Superior temporal gyrus (tissue), 1 donor: ENCODE measurements around the gene RPS3.
"Not testable (repeated sequence)": the region's sequence is repeated elsewhere in the genome, so short reads cannot be mapped to it uniquely, and the experiment has no call there.

Source experiments
- DNase-seq: peaks from one replicate; pipeline ENCODE4 v3.0.0-alpha.2; 2016; ENCODE audit errors: extremely low spot score

The RPS3 gene

DNA sequence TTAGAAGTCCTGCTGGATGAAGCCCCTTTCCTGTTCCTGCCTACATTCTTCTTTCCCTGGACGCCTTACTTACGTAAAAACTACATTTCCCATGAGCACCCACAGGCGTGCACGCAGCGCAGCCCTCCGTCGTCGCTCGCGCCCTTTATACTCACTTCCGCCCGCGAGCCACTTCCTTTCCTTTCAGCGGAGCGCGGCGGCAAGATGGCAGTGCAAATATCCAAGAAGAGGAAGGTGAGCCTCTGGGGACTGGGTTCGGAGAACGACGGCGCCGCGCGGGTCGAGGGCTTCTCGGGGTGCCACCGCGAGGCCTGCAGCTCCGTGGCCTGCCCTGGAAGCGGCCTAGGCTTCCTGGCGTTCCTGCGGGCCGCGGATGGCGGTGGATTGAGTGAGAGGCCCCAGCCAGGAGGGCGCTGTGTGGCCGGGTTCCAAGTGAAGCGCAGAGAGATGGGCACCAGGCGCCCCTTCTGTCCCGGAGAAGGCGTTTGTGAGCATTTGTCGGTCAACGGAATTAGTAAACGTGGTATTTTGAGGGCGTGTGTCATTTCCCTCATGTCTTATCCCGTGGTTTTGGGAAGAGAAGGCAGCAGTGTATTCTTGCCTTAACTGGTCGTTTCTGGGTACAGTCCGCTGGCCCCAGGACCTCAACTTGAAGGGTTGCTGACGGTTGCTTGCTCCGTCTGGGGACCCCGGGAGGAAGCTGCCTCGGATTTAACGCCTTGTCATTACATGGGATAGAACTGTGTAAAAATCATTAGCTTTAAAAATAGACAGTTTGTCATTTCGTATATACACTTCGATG lies at the start of gene RPS3:
RPS3 (plus strand) TSS at position 175 of the 802 bp plus-strand sequence; CDS start at position 205, 30 bp downstream.
- peak; percentile 95 for DNase-seq

DNA sequence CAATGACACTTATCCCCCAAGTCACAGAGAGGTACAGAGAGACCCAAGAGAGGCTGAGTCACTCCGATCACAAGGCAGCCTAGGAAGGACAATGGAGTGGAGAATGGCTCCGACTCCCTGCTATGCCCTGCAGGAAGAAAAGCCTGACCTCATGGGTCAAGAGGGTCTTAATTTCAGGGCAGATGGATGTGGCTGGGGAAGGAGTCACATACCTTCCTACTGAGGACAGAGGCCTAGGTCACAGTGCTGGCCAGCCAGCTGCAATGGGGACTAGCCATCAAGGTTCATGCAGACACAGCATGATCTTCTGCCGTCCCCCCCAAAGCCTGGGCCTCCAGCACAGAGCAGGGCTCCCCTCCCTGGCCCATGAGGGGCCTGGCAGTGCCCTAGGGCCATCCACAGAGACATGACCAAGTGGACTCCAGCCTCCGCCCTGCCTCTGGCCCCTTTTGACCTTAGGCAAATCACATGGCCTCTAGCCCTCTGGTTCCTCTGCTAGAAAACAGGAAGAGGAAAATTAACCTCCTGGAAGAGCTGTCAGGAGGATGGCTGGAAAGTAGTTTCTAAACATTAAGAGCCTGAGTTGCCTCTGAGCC lies 49.7 kb upstream of the RPS3 start:
- no peak for DNase-seq

DNA sequence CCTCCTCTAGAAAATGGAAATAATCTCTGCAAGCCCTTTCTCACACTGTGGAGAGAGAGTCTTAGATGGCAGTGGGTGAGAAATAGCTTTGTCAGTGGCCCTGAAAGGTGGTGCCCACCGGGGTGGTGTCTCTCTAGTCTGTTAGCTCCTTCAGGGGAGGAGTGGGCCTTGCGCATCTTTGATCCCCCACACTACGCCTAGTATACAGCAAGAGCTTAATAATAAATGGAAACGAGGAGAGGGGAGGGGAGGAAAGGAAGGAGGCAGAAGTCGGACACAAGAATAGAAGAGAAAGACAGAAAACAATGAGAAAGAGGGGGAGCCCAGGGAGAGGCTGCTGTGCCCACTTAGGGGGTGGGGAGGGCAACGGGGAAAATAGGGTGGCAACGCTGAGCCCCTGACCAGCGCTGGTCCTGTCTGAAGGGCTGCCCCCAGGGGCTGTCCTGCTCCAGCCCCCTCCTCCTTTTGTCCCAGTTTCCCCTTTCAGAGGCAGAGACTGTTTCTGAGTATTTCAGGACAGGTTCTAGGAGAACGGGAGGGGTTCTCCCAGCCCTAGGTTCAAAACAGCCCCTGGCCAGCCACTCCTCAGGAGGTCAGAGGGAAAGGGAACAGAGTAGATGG lies 49.1 kb upstream of the RPS3 start:
- DNase-seq, result no peak

DNA sequence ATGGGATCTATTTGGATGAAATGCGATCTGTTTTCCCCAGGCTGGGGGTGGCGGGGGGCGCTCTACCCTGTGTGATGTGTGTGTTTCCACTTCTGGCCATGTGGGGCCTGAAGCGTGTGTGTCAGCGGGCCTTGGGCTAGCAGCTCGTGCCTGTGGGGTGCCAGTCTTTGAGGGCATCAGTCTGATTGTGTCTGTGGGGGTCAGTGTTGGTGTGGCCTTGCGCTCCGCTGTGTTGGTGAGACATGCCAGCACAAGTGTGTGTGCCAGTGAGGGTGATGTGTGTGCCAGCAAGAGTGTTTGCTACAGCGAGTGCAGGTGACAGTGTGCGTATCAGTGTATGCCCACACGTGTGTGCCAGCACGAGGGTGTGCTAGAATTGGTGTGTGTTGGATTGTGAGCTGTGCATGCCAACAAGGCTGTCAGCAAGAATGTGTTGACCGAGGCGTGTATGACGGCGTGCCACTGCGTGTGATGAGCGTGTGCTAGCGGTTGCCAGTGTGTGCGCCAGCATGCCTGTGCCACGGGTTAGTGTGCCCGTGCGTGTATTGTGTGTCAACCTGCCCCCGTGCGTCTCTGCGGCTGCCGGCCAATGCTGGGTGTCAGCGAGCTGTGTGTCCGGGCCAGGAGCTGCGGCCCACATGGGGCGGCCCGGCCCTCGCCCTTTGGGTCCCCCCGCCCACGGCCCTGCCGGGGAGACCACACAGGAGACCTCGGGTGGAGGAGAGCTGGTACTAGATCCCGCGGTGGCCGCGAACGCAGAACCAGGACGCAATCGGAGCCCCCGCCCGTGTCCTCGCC lies 48.4 kb upstream of the RPS3 start:
- no peak for DNase-seq

DNA sequence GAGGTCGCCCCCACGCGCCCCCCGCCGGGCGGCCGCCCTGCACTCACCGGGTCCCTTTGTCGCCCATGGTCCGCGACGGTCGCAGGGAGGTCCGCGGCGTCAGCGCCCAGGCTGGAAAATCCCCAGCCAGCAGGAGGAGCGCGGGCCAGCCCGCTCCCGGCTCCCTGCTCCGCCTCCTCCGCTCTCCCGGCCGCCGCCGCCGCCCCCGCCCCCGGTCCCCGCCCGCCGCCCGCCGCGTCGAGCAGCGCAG lies 47.9 kb upstream of the RPS3 start, which contains the start of gene ARRB1:
ARRB1 (minus strand) TSS at position 121 of the 250 bp plus-strand sequence; CDS start at position 67, 54 bp downstream.
- DNase-seq, result no peak

DNA sequence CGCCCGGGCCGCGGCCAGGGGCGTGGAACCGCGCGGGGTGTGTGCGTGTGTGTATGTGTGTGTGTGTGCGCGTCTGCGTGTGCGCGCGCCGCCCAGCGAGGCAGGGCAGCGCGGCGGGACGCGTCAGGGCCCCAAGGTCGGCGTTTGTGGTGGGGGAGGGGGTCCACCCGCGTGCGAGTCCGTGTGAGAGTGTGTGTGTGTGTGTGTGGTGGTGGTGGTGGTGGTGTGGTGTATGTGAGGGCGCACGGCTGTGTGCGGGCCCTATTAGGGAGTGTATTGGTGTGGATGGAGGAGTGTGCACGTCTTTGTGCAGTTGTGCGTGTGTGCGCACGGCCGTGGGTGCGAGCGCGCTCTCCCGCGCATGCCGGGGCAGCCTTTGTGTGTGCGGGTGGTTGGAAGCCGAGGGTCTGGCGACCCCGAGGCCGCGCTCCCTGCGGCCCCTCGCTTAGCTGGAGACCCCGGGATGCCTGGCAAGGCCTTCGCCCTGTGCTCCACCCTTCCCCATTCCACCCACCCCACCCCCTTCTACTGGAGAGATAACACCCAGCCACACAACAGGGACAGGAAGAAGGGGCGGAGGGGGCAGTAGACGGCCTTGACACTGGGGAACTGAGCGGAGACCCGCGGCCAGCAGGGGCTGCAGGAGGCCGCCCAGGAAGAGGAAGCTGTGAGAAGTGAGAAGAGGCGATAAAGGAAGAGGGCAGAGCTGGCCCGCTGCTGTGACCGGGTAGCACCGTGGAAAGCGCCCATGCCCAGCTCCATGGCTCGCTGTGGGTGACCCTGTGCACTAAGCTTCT lies 47.3 kb upstream of the RPS3 start:
- no peak for DNase-seq

DNA sequence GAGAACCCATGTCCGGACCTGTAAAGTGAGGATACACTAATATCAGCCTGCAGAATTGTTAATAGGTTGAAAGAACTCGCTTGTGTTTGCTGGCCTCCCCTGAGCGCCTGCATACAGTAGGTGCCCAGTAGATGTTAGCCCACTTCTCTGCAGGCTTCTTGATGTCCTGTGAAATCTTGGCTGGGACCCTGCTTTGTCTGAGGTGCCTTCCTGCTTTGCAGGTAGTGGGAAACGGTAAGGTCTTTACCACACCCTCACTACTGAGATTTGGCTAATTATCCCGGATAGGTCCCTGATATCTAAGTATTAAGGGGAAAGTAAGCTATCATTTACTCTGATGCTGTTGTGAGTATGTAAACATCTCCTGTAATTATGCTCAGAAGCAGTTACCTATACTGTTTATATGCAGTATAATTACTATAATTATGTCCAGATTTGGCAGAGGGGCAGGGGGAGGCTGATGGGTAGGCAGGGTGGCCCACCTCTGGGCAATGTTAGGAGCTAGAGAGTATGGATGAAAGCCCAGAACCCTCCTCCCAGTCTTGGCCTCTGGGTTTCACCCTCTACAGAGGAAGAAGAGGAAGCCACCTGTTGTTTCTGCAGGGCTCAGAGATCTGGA lies 46.6 kb upstream of the RPS3 start:
- DNase-seq, result no peak

DNA sequence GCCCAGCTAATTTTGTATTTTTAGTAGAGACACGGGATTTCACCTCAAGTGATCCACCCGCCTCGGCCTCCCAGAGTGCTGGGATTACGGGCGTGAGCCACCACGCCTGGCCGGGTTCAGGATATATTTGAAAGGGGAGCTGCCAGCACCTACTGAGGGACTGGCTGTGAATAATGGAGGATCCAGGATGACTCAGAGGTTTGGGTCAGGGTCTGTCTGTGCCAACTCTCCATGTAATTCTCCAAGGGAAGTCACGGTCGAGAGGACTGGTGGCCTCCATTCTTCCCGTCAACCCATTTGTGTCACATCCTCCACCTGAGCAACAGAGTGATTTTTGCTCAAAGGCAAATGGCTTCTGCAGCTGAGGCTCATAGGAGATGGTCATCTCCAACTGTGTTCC lies 44.3 kb upstream of the RPS3 start:
- no peak for DNase-seq

DNA sequence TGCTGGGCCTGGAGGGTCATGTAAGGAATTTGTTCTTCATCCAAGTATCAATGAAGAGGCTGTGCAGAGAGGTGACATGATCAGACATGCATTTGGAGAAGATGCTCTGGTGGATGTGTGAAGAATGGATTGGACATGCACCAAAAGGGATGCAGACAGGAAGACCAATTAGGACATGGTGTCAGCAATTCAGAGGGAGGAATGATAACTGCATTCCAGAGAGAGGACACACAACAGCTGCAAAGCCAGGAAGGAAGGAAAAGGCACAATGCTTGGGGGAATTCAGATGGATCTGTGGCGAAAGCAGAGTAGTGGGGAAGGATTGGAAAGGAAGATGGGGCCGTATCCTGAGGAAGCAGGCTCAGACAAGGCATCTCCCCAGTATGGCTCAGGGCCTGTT lies 42.7 kb upstream of the RPS3 start:
- no peak for DNase-seq

DNA sequence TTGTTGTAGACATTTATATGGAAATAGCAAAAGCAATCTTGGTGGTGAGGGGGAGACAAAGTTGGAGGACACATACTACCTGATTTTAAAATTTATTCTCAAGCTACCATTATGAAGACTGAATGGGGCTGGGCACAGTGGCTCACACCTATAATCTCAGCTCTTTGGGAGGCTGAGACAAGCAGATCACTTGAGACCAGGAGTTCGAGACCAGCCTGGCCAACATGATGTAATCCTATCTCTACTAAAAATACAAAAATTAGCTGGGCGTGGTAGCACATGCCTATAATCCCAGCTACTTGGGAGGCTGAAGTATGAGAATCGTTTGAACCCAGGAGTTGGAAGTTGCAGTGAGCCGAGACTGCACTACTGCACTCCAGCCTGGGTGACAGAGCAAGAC lies 37.0 kb upstream of the RPS3 start:
- not testable (repeated sequence) for DNase-seq

DNA sequence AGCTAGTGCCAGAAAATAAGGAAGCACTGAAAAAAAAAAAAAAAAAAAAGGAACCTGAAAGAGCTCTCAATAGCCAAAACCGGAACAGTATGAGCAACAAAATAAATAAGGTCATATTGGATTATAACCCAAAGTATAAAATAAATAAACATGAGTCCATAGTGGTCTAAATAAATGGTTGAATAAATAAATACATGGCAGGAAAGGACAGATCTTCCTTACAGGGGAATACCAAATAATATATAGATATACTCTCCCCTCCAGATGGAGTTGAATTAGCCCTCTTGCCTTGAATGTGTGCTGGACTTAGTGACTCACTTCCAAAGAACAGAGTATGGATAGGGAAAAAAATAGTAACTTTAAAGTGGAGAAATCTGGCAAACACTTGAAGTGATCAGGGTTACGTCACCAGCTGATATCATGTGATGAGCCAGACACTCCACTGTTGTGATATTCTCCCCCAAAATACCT lies 33.6 kb upstream of the RPS3 start:
- DNase-seq, result no peak

DNA sequence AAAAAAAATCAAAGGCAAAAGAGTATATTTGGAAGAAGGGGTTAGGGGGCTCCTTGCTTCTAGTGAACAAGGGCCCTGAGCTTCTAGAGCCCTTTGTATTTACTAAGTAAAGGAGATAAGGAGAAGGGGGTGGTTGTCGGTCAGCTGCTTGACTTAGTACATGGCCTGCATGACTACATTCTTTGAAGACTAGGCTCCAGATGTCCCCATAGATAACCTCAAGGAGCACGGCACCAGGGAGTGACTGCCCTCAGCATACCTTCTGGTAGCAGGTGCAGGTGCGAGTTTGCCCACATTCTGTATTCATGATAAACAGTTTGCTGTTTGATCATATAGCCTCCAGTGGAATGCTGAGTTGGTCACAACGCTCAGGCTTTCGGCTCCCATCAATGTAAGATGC lies 32.5 kb upstream of the RPS3 start:
- not testable (repeated sequence) for DNase-seq

DNA sequence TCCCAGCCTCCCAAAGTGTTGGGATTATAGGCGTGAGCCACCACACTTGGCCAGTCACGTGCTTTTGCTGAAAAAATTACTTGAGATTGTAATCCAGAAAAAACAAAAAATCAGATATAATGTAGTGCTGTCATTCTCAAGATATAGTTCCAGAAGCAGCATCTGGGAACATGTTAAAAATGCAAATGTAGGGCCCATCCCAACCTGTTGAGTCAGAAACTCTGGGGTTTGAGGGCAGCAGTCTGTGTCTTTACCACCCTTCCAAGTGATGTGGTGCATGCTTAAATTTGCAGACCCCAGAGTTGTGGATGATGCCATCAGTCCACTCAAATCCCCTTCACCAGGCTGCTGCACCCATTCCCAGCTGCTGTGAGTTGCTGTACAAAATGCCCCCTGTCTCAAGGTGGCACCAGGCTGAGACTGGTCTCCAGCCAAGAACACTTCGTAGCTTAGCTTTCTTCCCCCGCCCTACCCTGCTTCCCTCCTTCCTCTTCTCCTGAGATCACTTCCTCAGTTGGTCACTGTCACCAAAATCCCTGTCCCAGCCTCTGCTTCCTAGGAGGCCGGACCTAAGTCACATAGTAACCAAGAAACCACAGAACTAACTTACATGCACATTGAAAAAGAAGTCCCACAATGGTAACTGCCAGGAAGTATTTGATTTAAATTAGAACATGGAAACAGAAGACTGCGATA lies 29.6 kb upstream of the RPS3 start:
- no peak for DNase-seq

DNA sequence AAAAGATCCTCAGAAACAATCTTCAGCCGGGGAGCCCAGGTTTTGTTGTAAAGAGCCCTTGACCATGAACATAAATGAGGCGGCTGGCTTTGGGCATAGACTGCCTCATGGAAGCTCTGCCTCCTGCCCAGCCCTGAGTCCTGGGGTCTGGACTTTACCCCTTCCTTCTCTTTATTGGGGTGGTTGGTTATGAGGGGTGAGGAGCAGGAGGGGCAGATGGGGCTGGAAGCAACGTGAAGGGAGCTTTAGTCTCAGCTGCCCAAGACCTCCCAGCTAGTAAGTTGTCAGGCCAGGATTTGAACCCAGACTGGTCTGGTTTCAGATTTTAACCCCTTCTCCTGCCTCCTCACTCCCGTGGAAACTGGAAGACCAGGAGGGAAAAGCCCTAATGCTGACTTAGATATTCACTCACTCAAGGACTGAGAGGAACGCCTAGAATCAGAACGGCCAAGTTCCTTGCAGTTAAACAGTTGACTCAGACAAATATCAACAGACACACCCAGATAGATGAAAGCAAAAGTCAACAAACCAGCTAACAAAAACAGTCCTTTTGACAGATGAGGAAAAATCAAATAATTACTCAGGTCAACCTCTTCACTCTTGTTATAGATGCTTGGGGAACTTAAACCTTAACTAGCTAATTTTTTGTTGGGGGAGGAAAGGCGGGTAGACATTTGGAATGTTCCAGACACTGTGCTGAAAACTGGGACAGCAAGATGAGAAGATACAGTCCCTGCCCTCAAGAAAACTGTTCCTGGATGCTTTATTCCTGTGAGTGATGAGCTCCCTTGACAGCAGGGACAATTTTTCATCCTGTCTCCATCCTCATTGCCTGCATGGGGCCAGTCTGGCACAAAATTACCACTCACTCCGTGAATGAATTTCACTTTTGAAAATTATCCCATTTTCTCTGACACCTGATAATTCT lies 27.1 kb upstream of the RPS3 start:
- DNase-seq, result no peak

DNA sequence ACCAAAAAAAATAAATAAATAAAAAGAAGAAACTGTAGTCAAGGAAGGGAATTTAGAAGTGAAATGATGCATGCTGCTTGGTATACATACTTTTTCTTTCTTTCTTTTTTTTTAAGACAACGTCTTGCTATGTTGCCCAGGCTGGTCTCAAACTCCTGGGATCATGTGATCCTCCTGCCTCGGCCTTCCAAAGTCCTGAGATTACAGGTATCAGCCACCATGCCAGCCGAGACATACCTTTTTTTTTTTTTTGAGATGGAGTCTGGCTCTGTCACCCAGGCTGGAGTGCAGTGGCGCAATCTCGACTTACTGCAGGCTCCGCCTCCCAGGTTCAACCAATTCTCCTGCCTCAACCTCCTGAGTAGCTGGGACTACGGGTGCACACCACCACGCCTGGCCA lies 26.1 kb upstream of the RPS3 start:
- no peak for DNase-seq

DNA sequence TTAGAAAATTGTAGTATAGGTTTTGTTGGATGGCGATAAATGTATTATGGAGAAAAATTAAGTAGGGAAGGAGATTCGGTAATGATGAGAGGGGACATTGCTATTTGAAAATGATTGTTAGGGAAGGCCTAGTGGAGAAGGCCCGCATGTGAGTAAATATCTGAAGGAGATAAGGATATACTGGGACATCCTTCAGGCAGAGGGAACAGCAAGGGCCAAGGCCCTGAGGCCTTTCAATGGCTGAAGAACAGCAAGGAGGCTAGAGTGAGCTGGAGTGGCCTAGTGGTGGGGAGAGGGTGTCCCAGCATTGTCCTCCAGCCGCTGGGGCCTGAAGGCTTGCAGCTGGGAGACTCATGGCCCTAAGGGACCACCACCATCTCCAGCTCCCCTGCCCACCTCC lies 24.7 kb upstream of the RPS3 start:
- DNase-seq, result no peak

DNA sequence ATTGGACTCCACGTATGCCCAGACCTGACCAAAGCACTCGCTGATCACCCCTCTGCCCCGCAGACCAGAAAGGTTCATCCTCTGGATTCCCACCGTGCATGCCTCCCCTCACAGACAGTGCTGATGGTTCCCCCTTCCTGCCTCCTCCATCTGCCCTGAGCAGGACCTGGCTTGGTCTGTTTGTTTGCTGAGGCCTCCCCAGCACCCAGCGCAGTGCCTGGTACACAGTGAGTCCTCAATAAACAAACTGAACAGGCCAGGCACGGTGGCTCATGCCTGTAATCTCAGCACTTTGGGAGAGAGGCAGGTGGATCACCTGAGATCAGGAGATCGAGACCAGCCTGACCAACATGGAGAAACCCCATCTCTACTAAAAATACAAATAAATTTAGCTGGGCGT lies 23.7 kb upstream of the RPS3 start:
- no peak for DNase-seq

DNA sequence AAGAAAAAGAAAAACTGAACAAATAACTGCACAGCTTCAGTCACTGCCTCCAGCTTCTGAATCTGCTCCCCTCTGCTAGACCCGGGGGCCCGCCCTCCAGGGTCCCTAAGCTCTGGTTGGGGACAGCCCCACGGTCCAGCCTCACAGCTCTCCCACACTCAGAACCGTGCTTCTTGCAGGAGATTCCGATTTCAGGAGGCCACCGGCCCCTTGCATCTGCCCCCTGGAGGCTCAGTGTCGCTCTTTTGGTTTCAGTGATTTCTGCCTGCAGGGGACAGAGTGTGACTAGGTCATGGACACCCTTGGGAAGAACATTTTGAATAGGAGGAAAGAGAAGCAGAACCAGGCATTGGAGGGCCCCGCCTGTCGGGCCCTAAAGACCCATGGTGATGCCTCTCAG lies 23.1 kb upstream of the RPS3 start:
- DNase-seq, result no peak

DNA sequence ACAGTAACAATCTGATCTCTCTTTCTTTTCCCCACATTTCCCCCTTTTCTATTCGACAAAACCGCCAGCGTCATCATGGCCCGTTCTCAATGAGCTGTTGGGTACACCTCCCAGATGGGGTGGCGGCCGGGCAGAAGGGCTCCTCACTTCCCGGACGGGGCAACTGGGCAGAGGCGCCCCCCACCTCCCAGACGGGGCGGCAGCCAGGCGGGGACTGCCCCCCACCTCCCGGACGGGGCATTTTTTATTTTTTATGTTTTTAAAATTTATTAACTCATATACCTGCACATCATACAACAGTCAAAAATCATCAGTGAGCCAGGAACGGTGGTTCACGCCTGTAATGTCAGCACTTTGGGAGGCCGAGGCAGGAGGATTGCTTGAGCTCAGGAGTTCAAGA lies 20.5 kb upstream of the RPS3 start:
- DNase-seq, result not testable (repeated sequence)
